NCI-H82 treated with DMSO at 0.1 percent for 48 hours (cell line): ENCODE data around the gene ADGRF5.

Experiments
- DNase-seq: peaks from one replicate; lab custom pipeline; 2025; ENCODE audit not compliant: unreplicated experiment; lab: John Stamatoyannopoulos, UW

The ADGRF5 gene

GRCh38 chr6:46828939-46829338 is 92.8 kb downstream of the ADGRF5 start:
- no peak for DNase-seq

DNA sequence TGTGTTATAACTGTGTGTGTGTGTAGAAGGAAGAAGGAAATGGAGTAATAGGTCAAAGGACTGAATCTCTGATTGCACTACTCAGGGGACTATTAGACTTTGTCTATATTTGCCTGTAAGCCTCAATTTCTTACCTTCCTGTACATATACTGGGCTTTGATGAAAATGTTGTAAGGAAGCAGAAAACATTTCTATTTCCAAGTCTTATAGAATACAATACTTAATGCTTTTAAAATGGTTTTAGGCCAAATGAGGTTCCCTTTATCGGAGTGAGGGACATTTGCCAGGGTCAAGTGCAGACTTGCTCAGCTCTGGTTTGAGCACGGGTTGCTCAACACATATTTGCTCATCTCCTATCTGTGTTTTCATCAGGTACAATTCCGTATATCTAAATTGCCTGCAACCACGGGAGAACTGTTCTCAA is 100.3 kb downstream of the ADGRF5 start:
- DNase-seq: no peak

DNA sequence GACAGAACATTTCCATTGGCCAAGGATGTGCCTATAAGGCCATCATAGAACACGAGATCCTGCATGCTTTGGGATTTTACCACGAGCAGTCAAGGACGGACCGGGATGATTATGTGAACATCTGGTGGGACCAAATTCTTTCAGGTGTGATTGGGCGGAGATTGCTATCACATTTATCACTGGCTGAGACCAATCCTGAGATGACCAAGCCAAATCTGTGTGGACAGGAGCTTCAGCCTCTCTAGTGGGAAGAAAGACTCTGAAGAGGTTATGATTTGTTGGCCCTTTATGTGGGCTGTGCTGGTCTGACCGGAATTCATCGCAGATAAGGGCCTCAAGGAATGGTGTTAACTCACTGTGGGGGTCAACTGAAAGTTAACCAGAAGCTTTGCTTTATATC is 102.2 kb downstream of the ADGRF5 start:
- no peak for DNase-seq

DNA sequence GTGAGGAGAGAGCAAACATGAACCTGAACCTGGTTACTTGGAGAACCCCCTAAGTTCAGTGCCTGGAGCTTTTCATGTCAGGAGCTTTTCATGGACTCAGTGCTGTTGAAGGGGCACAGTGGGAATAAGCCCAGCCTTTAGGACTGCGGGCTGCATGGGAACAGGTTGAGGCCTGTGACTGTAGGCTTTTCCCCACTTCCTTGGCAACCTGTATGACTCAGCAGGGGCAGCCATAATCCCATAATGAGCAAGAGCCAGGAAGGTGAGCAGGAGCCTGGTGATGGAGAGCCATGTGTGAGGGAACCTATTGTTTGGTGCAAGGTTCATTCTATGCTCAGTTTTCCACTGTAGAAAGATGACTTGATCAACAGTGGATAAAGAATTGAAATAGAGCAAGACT is 105.1 kb downstream of the ADGRF5 start:
- DNase-seq: no peak

- no peak for DNase-seq
Observed at GRCh38 chr6:46815130-46815529, 106.6 kb downstream of the ADGRF5 start.

GRCh38 chr6:46808806-46809205 is 112.9 kb downstream of the ADGRF5 start:
- DNase-seq: no peak
